Femur (tissue), 1 donor: ENCODE results near the gene FRMD1.

ENCODE experiments used
- DNase-seq: peaks from one replicate; pipeline ENCODE4 v3.0.0-alpha.2; 2017

Gene FRMD1

DNA sequence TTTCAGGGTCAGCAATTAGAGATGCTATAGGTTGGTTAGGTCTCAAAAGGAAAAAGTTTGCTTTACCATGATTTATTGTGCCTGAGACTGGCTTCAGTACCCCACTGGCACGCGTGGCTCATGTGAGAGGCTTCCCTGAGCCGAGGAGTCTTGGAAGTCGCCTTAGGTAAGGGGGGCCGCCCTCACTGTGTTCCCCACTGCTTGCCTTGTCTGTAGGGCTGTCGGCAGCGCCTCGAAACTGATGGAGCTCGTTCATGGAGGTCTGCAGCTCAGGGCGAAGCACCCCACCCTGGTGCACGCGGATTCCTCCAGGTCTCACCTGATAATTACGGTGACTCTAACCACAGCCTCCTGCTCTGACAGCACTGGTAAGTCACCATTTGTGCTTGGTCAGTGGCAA lies 39.2 kb downstream of the FRMD1 start:
- no peak for DNase-seq

DNA sequence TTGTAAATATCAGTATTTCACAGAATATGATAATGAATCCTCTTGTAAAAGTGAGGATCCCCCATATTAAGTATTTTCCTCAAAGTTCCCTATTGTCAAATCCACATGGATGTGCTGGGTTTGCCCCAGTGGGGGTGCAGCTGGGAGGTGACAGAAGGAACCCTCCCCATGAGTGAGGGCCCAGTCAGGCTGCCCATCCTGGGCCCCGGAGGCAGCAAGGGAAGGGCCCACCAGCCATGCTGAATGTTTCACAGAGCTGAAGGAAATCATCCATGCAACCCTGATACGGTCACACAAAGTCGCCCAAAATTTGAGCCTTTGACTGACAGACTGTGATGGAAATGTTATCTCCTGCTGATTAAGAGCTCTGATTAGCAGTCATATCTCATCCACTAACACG lies 39.7 kb downstream of the FRMD1 start:
- no peak for DNase-seq

DNA sequence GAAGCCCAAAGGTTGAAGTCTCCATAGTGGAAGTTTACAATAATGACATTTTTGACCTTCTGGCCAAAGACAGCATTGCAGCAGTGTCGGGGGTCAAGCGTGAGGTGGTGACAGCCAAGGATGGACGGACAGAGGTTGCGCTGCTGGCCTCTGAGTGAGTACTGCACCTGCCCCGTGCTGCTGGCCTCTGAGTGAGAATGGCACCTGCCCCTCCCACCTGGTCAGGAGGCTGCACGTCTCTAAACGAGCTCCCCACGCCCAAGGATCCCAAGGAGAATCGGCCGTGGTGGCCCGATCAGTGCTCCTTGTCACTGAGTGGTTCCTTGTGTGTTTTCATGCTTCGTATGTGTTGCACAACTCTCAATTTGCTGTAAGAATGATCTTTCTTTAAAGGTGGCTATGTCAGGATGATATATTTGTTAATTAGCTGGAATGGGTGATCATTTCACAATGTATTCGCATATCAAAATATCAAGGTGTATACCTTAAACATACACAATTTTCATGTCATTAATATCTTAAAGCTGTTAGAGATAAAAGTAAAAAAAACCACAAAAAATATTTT lies 40.4 kb downstream of the FRMD1 start:
- no peak for DNase-seq

DNA sequence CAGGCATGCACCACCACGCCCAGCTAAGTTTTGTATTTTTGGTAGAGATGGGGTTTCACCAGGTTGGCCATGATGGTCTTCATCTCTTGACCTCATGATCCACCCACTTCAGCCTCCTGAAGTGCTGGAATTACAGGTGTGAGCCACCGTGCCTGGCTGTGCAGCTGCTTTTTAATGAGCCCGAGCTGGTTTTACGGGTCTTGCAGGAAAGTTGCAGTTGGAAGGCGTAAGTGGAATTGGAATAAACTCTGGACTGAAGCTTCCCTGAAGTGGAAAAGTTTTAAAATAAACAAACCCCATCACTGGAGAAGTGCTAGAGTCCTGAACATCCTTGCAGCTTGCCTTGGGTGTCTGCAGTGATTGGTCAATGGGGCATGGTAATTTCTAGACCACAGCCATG lies 41.2 kb downstream of the FRMD1 start:
- DNase-seq = no peak

DNA sequence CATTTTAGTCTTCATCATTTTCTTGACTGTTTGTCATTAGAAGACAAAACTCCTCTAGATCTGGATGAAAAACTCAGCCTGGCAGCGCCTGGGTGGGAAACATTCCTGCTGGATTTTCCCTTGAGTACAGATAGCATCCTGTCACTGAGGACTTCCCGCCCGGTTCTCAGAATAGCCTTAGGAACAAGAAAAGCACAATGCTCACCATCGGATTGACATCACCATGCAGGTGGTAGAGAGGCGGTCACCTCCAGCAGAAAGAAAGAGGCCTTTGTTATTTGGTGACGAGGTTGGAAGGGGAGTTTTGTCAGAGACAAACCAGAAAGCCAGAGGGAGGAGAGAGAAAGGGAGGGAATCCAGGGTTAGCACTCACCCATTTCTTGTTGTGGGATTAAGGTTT lies 41.8 kb downstream of the FRMD1 start:
- no peak for DNase-seq

DNA sequence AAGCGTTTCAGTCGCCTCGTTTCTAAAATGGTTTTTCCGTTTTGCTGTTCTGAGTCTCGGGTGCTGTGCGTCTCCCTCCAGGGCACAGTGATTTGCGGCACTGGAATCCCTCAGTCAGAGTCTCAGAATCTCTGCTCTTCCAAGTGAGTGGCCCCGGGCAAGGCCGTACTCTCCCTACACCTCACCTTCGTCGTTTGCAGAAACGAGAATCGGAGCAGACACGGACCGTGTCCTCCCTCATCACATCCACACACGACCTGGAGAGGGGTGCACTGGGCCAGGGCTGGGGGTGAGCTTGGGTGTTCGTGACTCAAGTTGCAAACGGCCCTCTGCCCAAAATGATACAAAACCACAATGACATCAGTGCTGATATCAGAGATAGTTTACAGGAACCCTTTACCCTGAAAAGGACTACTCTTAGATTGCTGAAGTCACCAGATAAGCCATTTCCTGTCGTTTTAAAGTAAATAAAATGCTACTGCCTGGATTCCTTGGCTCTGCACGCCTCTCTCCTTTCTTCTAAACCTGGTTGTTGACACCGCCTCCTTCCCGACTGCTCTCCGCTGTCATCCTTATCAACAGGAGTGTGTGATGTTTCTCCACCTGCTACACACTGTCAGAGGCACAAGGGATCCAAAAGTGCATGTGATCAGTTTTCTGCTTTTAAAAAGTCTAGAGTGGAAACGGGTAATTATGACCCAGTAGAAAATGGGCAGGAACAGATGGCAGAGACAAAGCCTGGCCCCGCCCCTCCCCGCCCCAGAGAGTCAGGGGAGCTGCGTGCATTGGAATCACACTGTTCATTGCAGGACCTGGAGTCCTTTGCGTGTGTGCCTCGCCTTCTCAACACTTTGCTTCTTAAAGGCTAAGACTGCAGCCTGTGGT lies 43.1 kb downstream of the FRMD1 start:
- no peak for DNase-seq

DNA sequence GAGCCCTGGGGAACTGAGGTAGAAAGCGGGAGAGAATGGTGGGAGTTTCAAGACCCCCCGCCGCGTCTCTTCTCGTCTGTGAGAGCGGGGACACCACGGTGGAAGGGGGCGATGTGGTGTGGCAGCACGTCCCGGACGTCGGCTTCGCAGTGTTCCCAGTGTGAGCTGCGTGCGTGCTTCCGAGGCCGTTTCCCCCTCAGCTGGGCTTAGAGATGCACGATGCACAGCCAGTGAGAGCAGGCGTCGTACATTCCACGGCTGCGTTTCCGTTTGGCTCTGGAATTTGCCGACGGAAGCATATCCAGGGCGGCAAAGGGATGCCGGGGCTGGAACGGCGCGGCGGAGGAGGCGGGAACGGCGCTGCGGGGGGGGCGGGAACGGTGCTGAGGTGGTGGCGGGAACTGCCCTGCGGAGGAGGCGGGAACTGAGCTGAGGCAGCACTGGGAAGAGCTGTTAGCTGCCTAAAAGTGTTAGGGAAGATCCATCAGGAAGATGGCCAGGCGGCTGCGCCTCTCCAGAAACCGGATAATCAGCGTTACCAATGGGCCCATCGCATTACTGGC lies 43.8 kb downstream of the FRMD1 start:
- DNase-seq = peak; percentile 82

DNA sequence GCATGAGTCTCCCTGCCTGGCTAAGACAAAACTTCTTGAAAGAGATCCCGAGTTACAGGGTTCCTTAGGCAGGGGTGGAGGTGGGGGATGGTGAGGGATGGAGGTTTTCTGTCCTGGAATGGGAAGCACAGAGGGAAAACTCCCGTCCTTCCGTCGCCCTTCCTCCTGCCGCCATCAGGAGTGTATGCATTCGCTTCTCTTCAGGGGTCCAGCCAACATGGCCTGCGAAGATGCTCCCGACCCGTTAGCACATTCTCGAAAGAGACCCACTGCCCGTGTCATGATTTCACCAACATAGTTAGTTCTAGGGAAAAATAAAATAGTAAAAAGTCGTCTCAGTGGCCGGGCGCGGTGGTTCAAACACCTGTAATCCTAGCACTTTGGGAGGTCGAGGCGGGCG lies 44.5 kb downstream of the FRMD1 start:
- DNase-seq = no peak

DNA sequence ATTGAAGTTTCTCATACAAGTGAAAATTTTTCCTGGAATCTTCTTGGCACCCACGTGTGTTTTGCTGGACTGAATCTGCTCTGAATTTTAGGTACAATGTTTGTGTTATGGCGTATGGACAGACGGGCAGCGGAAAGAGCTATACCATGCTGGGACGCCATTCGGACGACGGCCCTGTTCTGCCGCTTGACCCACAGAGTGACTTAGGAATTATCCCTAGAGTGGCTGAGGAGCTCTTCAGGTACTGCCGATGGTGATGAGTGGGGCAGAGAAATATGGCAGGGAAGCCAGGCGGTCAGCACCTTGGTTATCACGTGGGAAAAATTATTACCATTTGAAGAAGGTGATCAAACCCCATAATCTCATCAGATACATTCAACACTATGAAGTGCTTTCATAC lies 45.2 kb downstream of the FRMD1 start:
- no peak for DNase-seq

DNA sequence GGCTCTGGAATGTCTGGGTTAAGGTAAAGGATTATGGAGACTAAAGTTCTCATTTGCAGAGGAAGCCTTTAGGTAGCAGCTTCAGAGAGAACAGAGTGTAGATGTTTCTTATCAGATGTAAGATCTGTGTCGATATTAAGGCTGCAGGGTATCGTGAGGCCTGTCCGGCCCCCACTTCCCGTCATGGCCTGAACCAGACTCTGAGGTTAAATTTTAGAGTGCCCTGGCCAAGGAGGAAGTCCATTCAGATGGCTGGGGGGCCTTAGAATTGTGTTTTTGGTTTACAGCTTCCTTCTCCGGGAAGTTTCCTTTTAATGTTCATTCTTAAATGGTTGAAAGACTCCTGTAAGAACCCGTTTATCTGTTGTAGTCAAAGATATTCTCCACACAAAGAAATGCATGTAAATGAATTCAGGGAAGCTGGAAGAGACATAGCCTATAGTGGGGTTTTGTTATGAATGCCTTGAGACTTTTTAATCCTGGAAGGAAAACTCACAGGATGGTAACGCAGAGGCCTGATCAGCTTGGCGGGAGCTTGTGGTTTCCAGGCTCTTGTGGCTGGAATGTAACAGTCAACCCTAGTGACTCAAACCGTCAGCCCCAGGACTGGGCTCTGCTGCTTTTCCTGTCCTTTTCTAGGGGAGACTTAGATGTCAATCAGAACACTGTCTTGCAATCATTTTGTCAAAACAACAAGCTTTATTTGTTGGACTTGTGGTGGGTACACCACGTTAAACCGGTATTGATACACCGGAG lies 46.8 kb downstream of the FRMD1 start:
- peak; percentile 66 for DNase-seq

DNA sequence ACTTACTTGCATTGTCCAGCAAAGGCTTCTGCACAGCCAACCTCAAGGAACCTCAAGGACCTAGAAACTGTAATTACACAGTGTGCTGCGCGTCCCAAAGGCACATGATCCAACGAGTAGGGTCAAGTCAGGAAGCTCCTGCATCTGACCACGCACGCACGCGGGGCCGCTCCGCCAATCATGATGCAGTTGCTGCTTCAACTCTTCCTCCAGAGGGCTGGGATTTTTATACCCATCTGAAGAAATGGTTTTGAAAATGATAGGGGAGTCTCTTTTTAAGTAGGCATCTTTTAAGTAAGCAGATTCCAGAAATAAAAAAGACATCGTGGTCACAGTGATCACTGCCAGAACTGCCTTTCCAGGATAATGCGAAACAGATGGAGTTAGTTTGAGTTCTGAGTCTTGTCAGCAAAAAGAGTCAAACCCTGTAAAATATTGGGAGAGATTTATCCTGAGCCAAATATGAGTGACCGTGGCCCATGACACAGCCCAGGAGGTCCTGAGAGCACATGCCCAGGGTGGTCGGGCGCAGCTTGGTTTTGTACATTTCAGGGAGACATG lies 47.5 kb downstream of the FRMD1 start:
- DNase-seq = peak; percentile 87

DNA sequence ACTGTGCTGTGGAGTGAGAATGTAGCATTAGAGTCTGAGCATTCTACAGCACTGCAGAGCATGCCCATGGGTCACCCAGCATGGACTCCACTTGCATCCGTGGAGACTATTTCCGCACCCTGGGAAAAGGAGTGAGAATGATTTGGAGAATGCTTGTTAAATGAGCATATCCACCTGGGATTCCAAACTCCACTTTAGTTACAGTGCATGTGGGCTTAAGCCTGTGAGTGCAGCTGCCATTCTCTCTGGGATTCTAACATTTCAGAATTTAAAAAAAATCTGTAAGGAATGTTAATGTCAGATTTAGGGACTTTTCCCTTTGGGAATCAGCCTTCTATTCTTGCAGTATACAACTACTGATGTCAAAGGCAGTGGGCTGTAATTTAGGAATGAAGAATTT lies 48.1 kb downstream of the FRMD1 start:
- DNase-seq = no peak

DNA sequence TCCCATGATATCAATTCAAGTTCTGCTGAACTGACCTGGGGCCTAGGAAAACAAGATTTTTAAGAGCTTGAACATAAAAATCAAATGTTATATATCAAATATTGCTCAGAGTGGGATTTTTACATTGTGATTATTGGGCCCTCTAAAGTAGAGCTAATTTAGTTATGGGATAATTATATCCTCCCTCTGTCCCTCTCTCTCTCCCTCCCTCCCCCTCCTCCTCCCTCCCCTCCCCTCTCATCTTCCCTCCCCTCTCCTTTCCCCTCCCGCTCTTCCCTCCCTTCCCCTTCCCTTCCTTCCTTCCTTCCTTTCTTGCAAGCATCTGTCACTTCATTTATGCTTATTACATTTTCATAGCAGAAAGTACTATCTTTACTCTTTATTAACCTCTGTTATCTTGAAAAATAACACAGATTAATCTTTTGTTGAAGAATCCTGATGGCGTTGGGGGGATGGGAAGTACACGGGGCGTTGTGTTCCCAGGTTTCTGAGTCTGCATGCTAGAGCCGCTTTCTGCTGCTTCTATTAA lies 48.7 kb downstream of the FRMD1 start:
- no peak for DNase-seq

DNA sequence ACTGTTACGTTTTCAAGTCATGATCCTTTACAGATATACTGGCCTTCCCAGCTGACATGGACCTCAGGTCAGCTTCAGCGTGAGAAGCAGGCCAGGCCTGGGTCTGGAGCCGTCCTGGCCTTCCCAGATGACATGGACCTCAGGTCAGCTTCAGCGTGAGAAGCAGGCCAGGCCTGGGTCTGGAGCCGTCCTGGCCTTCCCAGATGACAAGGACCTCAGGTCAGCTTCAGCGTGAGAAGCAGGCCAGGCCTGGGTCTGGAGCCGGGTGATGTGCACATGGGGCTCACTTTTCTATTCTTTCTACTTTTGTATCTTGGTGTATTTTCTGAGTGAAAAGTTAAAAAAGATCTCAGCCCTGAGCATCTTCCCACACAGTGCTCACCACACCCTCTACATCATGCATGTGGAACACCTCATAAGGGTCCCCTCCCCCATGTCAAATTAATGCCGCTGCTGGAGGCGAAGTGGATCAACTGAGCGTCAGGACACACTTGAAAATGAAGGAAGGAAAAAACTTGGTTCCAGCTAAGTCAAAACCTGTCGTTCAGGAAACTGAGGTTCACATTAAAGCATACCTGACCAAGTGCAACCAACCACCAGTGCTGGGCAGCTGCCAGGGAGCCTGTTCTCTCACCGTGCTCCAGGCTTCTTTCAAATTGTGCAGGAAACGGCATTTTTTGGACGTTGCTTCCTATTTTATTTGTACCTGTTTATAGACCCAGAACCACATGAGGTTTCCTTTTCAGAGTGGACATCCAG lies 49.4 kb downstream of the FRMD1 start:
- no peak for DNase-seq

DNA sequence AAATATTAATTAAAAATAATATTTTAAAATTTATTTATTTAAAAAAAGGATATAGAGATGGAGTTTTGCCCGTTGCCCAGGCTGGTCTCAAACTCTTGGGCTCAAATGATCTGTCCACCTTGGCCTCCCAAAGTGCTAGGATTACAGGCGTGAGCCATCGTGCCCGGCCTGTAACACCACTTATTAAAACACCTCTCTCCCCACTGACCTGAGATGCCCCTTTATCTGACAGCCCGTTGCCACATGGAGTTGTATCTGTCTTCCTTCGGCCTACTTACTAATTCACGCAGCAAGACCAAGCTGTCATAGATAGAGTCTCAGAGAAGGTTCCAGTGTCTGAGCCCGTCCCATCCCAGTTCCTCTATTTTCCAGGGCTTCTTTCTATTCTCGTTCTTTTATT lies 50.8 kb downstream of the FRMD1 start:
- no peak for DNase-seq

DNA sequence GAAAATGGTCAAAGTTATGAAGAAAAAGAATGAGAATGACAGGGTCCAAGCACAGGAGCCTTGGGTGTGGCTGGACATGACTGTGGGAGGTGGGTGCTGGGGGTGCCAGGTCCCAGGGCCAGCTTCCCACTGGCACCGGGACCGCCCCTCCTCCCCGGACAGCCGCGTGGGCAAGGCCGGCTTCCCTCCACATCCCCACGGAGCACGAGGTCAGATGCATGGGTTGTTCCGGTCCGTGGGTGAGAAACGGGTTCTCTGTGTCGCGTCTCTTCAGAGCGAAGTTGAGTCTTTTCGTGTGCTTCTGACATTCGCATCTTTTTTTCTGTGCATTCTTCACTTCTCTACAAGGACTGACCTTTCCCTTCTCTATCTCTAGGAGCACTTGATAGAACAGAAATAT lies 51.5 kb downstream of the FRMD1 start:
- no peak for DNase-seq

DNA sequence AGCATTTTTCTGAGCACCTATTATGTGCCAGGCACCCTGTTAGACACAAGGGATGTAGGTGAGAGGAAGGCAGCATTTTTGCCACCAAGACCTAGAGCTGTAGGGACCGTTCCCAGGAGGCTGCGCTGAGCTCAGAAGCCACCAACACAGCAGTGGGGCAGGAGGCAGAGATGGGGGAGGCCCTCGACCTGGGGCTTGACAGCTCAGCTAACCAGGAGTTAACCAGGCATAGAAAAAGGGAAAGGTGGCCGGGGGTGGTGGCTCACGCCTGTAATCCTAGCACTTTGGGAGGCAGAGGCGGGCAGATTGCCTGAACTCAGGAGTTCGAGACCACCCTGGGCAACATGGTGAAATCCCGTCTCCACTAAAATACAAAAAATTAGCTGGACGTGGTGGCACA lies 52.1 kb downstream of the FRMD1 start:
- DNase-seq = no peak

DNA sequence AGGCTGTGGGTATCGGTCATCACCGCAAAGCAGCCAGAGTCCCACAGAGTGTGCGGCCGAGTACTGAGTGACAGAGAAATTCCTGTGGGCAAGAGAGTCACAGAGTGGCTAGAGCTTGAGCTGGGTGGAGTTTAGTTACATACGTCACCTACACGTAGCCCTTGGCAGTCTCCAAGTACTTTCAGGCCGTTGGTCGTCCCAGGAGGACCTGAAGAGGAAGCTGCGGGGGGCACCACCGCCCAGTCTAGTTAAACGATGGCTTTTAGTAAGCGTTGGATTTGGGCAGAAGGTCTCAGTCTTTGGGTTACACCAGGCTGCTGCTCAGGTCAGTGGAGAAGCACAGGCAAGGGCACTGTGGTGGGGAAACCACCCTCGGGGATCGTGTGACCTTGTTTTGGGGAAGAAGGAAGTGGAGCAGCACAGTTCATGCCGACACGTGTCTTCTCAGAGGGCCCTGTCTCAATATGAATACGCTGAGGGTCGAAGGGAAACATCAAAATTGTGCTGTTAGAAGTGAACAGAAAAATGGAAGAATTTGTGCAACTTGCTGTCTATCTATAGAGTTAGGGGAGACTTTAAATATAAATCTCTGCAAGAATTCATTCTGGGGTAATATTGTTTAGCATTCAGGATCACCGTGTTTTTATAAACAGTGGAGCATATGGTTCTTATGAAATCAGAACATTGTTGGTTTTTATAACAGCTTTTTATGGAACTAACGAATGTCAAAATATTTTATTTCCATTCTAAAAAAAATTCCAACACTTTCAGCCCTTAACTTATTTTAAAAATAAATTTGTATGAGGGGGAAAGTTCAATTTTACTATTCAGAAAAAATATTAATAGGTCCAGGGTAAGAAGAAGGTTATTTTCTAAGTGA lies 52.9 kb downstream of the FRMD1 start:
- no peak for DNase-seq

DNA sequence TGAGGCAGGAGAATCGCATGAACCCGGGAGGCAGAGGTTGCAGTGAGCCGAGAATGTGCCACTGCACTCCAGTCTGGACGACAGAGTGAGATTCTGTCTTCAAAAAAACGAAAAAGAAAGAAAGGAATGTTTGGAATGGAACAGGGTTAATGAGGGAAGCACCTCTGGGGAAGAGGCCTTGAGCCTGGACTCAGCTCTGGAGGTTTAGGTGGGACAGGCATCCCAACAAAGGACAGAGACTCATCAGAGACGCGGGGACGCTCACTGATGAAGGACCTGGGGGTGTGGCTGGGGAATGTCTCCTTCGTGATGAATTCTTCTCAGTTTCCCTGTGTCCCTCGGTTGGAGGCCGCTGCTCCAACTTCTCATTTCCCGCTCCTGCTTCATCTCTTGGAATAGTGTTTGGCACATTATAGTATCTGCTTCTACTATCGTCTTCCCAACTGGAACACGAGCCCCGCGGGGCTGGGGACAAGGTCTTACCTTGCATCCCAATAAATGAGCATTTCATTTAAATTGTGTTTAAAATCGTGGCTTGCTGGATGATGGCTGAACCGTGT lies 54.0 kb downstream of the FRMD1 start:
- no peak for DNase-seq

DNA sequence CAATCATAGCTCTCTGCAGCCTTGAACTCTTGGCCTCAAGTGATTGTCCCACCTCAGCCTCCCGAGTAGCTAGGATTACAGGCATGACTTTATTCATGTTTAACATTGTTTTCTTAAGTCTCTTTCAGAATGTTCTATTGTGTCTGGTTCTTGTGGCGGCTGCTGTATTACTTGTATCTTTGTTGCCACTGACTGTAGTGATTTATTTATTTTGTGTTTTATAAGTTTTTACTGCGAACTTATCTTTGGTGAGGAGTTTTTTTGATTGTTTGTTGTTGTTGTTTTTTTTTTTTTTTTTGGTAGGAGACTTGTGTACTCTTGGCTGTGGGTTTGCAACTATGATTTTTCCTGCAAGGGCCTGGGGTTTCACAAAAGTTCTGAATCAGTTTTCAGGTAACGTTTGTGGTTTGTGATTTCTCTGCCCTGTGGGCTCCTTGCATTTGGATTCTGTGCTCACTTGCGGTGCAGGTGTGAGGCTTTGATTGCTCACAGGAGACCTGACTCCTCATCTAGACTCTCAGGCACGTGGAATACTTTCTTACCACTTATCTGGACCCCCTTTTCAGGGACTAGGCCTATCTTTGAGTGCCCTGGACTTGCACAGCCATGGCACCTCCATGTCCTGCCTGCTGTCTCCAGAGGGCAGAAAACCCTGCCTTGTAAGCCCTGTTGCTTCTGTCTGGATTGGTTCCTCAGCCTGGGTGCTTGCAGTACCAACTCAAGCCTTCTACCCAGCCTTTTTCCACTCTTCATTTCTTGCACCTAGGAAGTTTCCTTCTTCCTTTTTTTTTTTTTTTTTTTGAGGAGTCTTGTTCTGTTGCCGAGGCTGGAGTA lies 56.3 kb downstream of the FRMD1 start:
- no peak for DNase-seq
